ENCODE results near the gene ZNF620. TPM values are rescaled to one million over a fixed set of nuclear protein-coding genes. Genes with fewer than 3 reads are reported as not detected.

Gene ZNF620
- total RNA-seq, 1 experiment from 2014 or later: 27.1 TPM

GRCh38 chr3:40502034-40502433 lies 3.8 kb upstream of the ZNF620 start:
- H2AFZ ChIP-seq (ENCODE audit: low read length): no peak overlapping the region
- H2BK12ac ChIP-seq (ENCODE audit: insufficient read length, low read depth, low read length): no peak overlapping the region
- H2BK120ac ChIP-seq (ENCODE audit: low read depth, low read length, poor library complexity, severe bottlenecking): no peak overlapping the region
- H3T11ph ChIP-seq (ENCODE audit: low read length): no peak overlapping the region
- H4K91ac ChIP-seq (ENCODE audit: insufficient read length, low read depth, low read length): no peak overlapping the region
- H3K27me3 ChIP-seq (ENCODE audit: insufficient read depth, low read length): no peaks in the 10 kb centered on the region
- no peak overlapping the region for H3K23ac ChIP-seq (ENCODE audit: insufficient read length, low read depth, low read length)
- H3K4ac ChIP-seq (ENCODE audit: low read depth, low read length): no peak overlapping the region
- H3K18ac ChIP-seq (ENCODE audit: insufficient read length, low read depth, low read length): no peak overlapping the region
- H2BK15ac ChIP-seq (ENCODE audit: low read depth, low read length): no peak overlapping the region
- Mint-ChIP-seq H3K4me3 (no peak overlapping the region), H3K36me3 (ENCODE audit: insufficient read depth in 1 of 3, low read depth in 3 of 3) (peaks cover 0 to 2% (median 0%) of the 10 kb centered on the region in 3 experiments; a peak in 1 of 7 replicates), H3K27ac (no peak overlapping the region), H3K4me1 (peaks cover 13 to 14% of the 10 kb centered on the region in 2 experiments), H3K27me3 (ENCODE audit: low read depth) (no peaks in the 10 kb centered on the region; the same call in 1 of the 2 replicates), H3K9me3 (peaks cover 0 to 2% of the 10 kb centered on the region in 2 experiments; a peak in 2 of 5 replicates)
- H3K4me1 ChIP-seq (ENCODE audit: insufficient read depth, low read length): no peaks in the 10 kb centered on the region; the same call in 1 of the 2 replicates
- no peak overlapping the region for H2AK5ac ChIP-seq (ENCODE audit: insufficient read length, low read length)
- no peak overlapping the region for H3K4me2 ChIP-seq (ENCODE audit: insufficient read depth, insufficient read length, low read length)
- no peaks in the 10 kb centered on the region for H4K20me1 ChIP-seq (ENCODE audit: control insufficient read depth, insufficient read depth, insufficient read length)
- no peak overlapping the region for H2BK5ac ChIP-seq (ENCODE audit: insufficient read length, low read length)
- H3K23me2 ChIP-seq (ENCODE audit: insufficient read length, low read depth, low read length, poor library complexity, severe bottlenecking): peaks cover 4% of the 10 kb centered on the region
- H4K5ac ChIP-seq (ENCODE audit: insufficient read length, low read depth, low read length): no peak overlapping the region
- H3K27ac ChIP-seq (ENCODE audit: insufficient read length, low read depth, low read length): no peak overlapping the region
- H3K79me1 ChIP-seq (ENCODE audit: insufficient read depth, low read depth, low read length, poor library complexity, severe bottlenecking): no peaks in the 10 kb centered on the region
- no peak overlapping the region for H4K8ac ChIP-seq (replicated peaks; ENCODE audit: insufficient read length, low read depth, low read length)
- H3K9me3 ChIP-seq (ENCODE audit: control insufficient read depth, low read depth, low read length): no peaks in the 10 kb centered on the region
- H3K14ac ChIP-seq (ENCODE audit: insufficient read depth, low read length): no peak overlapping the region
- no peak overlapping the region for H3K56ac ChIP-seq (ENCODE audit: insufficient read length, low read depth, low read length)
- no peak for DNase-seq
- no peak overlapping the region for H3K9ac ChIP-seq (ENCODE audit: extremely low read depth, insufficient read length, low read length)
- H2BK20ac ChIP-seq (ENCODE audit: low read depth, low read length, poor library complexity, severe bottlenecking): no peak overlapping the region
- WGBS (ENCODE audit: extremely low coverage, insufficient read length, low lambda C conversion rate): no CpG with 5 or more reads among the region's 2 CpGs
- TF ChIP-seq CTCF (conservative IDR thresholded peaks at IDR 0.05): no peak
- H3K79me2 ChIP-seq (ENCODE audit: insufficient read depth, low read length): no peaks in the 10 kb centered on the region

Data from H9 (cell line).